Measurements from ENCODE around the gene SMIM7.

SMIM7 gene

GRCh38 chr19:16609511-16610200 lies 50.3 kb downstream of the SMIM7 start:
- no peak for DNase-seq (ENCODE audit: low spot score)
- in situ Hi-C loops (cut with MboI; ENCODE audit: low sequenced_read_pairs, unreplicated experiment) = no loop called here
- no peak for TF ChIP-seq CTCF (IDR thresholded peaks at IDR 0.05; ENCODE audit: borderline replicate concordance, control extremely low read depth, extremely low read depth, insufficient read depth, missing control alignments)

GRCh38 chr19:16608290-16608739 lies 51.6 kb downstream of the SMIM7 start:
- TF ChIP-seq CTCF (IDR thresholded peaks at IDR 0.05; ENCODE audit: borderline replicate concordance, control extremely low read depth, extremely low read depth, insufficient read depth, missing control alignments) = no peak
- no peak for DNase-seq (ENCODE audit: low spot score)
- in situ Hi-C loops (cut with MboI; ENCODE audit: low sequenced_read_pairs, unreplicated experiment) = no loop called here

- no peak for DNase-seq (ENCODE audit: low spot score)
- in situ Hi-C loops (cut with MboI; ENCODE audit: low sequenced_read_pairs, unreplicated experiment) = no loop called here
- TF ChIP-seq CTCF (IDR thresholded peaks at IDR 0.05; ENCODE audit: borderline replicate concordance, control extremely low read depth, extremely low read depth, insufficient read depth, missing control alignments) = no peak
Observed at GRCh38 chr19:16607819-16608218, 52.1 kb downstream of the SMIM7 start.

GRCh38 chr19:16605553-16605994 lies 54.4 kb downstream of the SMIM7 start:
- no peak for DNase-seq (ENCODE audit: low spot score)
- TF ChIP-seq CTCF (IDR thresholded peaks at IDR 0.05; ENCODE audit: borderline replicate concordance, control extremely low read depth, extremely low read depth, insufficient read depth, missing control alignments) = no peak
- in situ Hi-C loops (cut with MboI; ENCODE audit: low sequenced_read_pairs, unreplicated experiment) = no loop called here

GRCh38 chr19:16605115-16605514 lies 54.8 kb downstream of the SMIM7 start:
- in situ Hi-C loops (cut with MboI; ENCODE audit: low sequenced_read_pairs, unreplicated experiment) = no loop called here
- TF ChIP-seq CTCF (IDR thresholded peaks at IDR 0.05; ENCODE audit: borderline replicate concordance, control extremely low read depth, extremely low read depth, insufficient read depth, missing control alignments) = no peak
- DNase-seq (ENCODE audit: low spot score) = no peak

GRCh38 chr19:16604615-16605014 lies 55.3 kb downstream of the SMIM7 start:
- no peak for DNase-seq (ENCODE audit: low spot score)
- in situ Hi-C loops (cut with MboI; ENCODE audit: low sequenced_read_pairs, unreplicated experiment) = no loop called here
- no peak for TF ChIP-seq CTCF (IDR thresholded peaks at IDR 0.05; ENCODE audit: borderline replicate concordance, control extremely low read depth, extremely low read depth, insufficient read depth, missing control alignments)

All from GM13976 (cell line).